Measurements from ENCODE around the gene BRD7. TPM values are rescaled to one million over a fixed set of nuclear protein-coding genes. Genes with fewer than 3 reads are reported as not detected.
A peak's percentile ranks its signal among the peaks of the same experiment; 100 is the strongest.

The BRD7 gene
- total RNA-seq, 1 experiment from 2014 or later: 81.6 TPM

DNA sequence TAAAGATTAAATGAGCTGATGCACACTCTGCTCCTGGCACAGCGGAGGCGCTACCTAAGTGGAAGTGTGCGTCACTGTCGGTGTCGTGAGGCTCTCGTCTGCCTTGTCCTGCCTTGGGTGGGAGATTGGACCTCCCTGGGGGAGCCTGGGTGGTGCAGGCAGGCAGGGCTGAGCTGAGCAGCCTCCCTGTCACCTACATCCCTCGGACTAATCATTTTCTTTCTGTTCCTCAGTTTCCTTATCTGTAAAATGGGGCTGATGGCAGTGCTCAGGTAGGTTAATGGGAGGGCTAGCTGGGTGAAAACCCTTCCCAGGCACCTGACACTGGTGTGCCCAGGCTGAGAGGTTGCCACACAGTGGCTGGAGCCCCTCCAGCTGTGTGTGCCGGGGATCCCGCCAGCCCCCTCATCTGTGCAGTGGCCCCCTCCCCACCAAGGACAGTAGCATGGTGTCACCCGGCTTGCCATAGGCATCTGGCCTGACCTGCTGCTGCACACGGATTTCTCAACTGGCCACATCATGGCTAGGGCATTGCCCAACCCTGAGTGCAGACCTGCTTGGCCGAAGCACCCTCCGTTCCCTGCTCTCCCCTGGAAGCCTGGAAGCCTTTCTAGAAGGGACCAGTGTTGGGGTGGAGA, 98.2 kb downstream of the BRD7 start:
- no peaks in the 10 kb centered on the region for H3K36me3 ChIP-seq
- no peaks in the 10 kb centered on the region for H3K9me3 ChIP-seq (replicated peaks)
- no peak overlapping the region for H3K4me3 ChIP-seq
- peaks cover 24% of the 10 kb centered on the region for H3K4me1 ChIP-seq
- no peak overlapping the region for H3K27ac ChIP-seq
- no peak for DNase-seq
- no peaks in the 10 kb centered on the region for H3K27me3 ChIP-seq

DNA sequence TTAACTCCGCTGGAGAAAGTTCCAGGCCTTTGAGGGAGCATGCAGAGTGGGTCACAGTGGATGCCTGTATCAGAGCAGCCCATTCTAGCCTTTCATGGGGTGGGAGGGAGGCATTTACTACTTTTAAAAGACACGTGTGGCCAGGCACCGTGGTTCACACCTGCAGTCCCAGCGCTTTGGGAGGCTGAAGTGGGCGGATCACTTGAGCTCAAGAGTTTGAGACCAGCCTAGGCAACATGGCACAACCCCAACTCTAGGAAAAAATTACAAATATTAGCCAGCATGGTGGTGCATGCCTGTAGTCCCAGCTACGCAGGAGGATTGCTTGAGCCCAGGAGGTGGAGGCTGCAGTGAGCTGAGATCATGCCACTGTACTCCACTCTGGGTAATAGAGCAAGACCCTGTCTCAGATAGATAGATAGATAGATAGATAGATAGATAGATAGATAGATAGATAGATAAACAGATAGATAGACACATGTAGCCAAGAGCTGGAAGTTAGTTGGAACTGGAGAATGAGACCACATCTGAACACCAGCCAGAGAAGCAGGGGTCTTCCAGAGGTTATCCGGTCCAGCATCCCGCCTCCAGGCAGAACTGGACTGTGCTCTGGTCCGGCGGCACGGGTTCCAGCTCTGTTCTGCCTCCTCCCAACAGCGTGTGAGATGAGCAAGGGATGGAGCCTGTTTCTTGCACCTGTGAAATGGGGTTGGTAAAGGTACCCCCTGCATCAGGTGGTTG, 98.8 kb downstream of the BRD7 start:
- no peaks in the 10 kb centered on the region for H3K9me3 ChIP-seq (replicated peaks)
- H3K27me3 ChIP-seq: no peaks in the 10 kb centered on the region
- no peak overlapping the region for H3K27ac ChIP-seq
- H3K4me1 ChIP-seq: peaks cover 31% of the 10 kb centered on the region
- H3K4me3 ChIP-seq: no peak overlapping the region
- DNase-seq: no peak
- H3K36me3 ChIP-seq: no peaks in the 10 kb centered on the region

DNA sequence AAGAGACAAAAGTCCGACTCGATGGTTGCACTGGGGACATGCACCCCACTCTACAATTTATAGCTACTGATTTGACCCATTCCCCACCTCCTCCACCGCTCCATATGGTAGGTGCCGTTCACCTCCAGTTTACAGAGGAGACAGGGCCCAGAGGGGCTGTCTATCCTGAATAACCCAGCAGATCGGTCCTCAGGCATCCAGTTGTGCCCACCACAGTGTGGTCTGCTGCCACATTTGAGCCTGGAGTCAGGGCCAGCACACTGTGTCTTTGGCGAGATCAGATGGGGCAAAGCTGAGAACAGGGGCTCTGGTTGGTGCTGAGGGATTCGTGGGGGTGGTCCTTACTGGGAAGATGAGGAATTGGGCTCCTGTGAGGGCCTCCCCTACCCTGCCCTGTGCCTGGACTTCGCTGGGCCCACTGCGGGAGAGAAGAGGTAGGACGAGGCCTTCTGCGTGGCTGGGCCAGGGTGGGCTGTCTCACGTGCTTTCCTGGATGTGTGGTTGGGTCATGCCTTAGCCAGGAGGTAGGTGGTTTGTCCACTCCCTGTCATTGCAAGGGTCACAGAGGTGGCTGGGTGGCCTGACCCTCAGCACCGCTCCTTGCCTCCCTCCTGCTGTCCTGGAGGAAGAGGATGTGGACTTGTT, 99.6 kb downstream of the BRD7 start:
- peaks cover 35% of the 10 kb centered on the region for H3K4me1 ChIP-seq
- no peak overlapping the region for H3K4me3 ChIP-seq
- no peaks in the 10 kb centered on the region for H3K36me3 ChIP-seq
- DNase-seq: no peak
- no peaks in the 10 kb centered on the region for H3K9me3 ChIP-seq (replicated peaks)
- H3K27me3 ChIP-seq: no peaks in the 10 kb centered on the region
- H3K27ac ChIP-seq: no peak overlapping the region

DNA sequence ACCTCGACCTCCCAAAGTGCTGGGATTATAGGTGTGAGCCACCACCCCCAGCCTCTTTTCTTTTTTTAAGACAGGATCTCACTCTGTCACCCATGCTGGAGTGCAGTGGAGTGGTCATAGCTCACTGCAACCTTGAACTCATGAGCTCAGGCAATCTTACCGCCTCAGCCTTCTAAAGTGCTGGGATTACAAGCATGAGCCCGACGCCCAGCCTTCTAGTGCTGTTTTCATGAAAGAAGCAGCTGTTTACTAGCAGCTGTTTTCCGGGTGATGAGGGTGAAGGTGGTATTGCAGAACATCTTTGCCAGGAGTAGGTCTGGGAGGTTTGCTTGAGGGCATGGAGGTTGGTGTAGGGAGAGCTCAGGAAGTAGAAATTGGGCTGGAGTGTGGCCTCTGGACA, 100.4 kb downstream of the BRD7 start:
- Histone ChIP-seq H3K27ac (no peak overlapping the region; the same call in 1 of the 2 replicates), H3K4me3 (no peak overlapping the region), H3K27me3 (no peaks in the 10 kb centered on the region), H3K9me3 (replicated peaks) (no peaks in the 10 kb centered on the region), H3K4me1 (peaks cover 39% of the 10 kb centered on the region), H3K36me3 (no peaks in the 10 kb centered on the region)
- peak; percentile 56 to 76 for DNase-seq

DNA sequence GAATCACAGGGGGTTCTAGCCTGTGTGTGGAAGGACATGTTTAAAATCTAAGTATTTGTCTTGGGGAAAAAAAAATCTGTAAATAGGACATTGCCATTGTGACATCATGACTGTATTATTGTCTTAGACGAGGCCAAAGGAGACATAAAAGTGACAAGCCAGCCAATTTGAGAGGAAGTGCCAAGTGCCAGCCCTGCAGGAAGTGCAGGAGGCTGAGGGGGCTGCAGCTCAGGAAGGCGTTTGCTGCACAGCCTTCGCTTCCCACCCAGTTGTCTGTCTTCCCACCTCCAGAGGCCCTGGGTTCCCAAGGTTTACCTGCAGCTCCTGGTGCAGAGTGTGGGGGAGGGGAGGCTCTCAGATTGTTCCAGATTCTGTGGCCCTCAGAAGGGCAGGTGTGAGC, 101.1 kb downstream of the BRD7 start:
- no peak for DNase-seq
- Histone ChIP-seq H3K27ac (no peak overlapping the region), H3K4me3 (no peak overlapping the region), H3K36me3 (no peaks in the 10 kb centered on the region), H3K27me3 (no peaks in the 10 kb centered on the region), H3K4me1 (peaks cover 39% of the 10 kb centered on the region), H3K9me3 (replicated peaks) (no peaks in the 10 kb centered on the region)

DNA sequence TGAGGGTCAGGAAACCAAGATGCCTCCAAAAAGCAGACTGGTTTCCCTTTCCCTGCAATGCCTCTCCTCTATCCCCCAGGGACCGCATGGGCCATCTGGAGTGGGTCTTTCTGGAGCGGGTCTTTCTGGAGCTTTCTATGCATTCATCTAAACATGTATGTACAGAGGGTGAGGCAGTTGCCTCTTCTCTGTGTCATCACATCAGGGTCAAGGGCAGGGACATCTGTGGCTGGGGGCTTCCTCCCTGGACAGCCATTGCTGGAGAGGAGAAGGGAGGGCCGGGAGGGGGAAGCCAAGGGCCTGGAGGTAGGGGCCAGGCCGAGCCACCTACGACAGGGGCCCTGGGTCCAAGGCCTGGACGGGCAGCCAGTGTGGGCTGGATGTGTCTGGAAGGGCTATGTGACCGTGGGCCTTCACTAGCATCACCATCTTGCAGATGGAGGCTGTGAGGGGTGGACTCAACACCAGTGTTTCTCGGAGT, 101.6 kb downstream of the BRD7 start:
- no peaks in the 10 kb centered on the region for H3K36me3 ChIP-seq
- DNase-seq: peak in 1 of 2 experiments; percentile 53
- H3K9me3 ChIP-seq (replicated peaks): no peaks in the 10 kb centered on the region
- peaks cover 39% of the 10 kb centered on the region for H3K4me1 ChIP-seq
- no peaks in the 10 kb centered on the region for H3K27me3 ChIP-seq
- peak overlapping the region; percentile 93 for H3K27ac ChIP-seq
- peak overlapping the region; percentile 61 for H3K4me3 ChIP-seq

DNA sequence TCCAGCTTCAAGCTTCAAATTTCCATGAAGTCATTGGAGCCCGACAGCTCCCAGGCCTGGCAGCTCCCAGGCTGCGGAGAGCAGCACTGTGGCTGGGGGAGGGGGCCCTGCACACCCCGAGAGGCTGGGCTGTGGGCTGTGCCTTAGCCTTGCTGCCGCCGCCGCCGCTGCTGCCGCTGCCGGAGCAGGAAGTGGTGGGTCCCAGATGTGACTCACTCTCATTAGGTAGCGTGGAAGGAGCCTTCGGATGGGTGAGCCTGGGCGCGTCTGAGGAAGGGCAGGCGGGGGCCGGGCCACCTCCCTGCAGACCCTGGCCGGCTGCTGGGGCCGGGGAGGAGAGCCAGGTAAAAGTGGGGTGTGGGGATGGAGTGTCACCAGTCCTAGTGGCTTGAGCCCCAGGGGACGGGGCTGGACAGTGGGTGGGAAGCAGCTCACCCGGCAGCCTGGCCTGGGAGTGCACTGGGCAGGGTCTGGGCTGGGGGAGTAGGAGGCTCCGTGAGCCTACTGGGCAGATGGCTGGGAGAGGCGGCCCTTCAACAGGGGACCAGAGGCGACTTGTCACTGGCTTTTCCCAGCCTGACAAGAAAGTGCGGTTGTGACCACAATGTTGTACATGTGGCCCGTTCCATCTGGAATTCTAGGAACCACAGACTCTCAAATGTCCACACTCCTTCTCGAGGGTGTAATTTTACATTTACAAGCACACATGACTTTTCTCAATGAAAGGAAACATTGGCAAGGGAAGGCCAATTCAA, 102.3 kb downstream of the BRD7 start, which contains the start of gene ADCY7:
Gene ADCY7 (plus strand): TSS at position 215 of the 755 bp plus-strand sequence. CDS start 21,629 bp downstream, outside the sequence.
- H3K4me1 ChIP-seq: peaks cover 39% of the 10 kb centered on the region
- peak within 1 kb of the TSS; percentile 61 for H3K4me3 ChIP-seq
- peak; percentile 88 to 91 for DNase-seq
- no peaks in the 10 kb centered on the region for H3K36me3 ChIP-seq
- no peaks in the 10 kb centered on the region for H3K9me3 ChIP-seq (replicated peaks)
- H3K27me3 ChIP-seq: no peaks in the 10 kb centered on the region
- peak within 1 kb of the TSS; percentile 93 for H3K27ac ChIP-seq

Other genes starting within 250 kb of the BRD7 start
- 9.6 and 12.4 TPM in 2 replicates for gene TENT4B, start 215.7 kb downstream of the BRD7 start, total RNA-seq (2014; rRNA removed; shearing (Covaris generic))
- gene ADCY7, start 102.4 kb downstream of the BRD7 start, total RNA-seq (2014; rRNA removed; shearing (Covaris generic)): 26.2 and 27.1 TPM in 2 replicates
- gene NKD1, start 179.4 kb upstream of the BRD7 start, total RNA-seq (2014; rRNA removed; shearing (Covaris generic)): 0.02 TPM in 1 of 2 replicates, not detected in the other